ENCODE results near the gene DCAF17. TPM values are rescaled to one million over a fixed set of nuclear protein-coding genes. Genes with fewer than 3 reads are reported as not detected.
A peak's percentile ranks its signal among the peaks of the same experiment; 100 is the strongest.

The DCAF17 gene
- total and polyA plus RNA-seq, 2 donors (not counting 1 experiment from before 2014, with no cell fraction given) = 8.8 to 29.4 TPM

GRCh38 chr2:171389325-171389724 lies 44.7 kb upstream of the DCAF17 start:
- peaks cover 0 to 7% (median 0%) of the 10 kb centered on the region in 3 donors for H3K9me3 ChIP-seq (ENCODE audit: control extremely low read depth in 1 of 3, control insufficient read depth in 2 of 3, insufficient read depth in 1 of 3, low read length in 2 of 3)
- H3K4me1 Mint-ChIP-seq = peaks cover 55% of the 10 kb centered on the region
- H3K27ac Mint-ChIP-seq = peak overlapping the region; percentile 57
- no peaks in the 10 kb centered on the region for H3K36me3 ChIP-seq (replicated peaks in 1 of 2; ENCODE audit: control extremely low read depth in 1 of 2, control insufficient read depth in 1 of 2, extremely low read depth in 1 of 2, insufficient read depth in 2 of 2, low read length in 1 of 2)
- no peak for ATAC-seq (ENCODE audit: low read depth)
- no peaks in the 10 kb centered on the region for H3K9me3 Mint-ChIP-seq (ENCODE audit: insufficient read depth)
- POLR2A ChIA-PET = interaction anchor here (0.7 kb wide), 1 partner anchor 269 kb away, joined by 14 read pairs; no protein-coding TSS in a partner anchor
- no peaks in the 10 kb centered on the region for H3K27me3 ChIP-seq (replicated peaks in 1 of 4; ENCODE audit: control extremely low read depth in 1 of 4, control insufficient read depth in 3 of 4, insufficient read depth in 4 of 4, low read length in 3 of 4)
- peak overlapping the region in 1 of 2 donors; percentile 35 for H3K27ac ChIP-seq (ENCODE audit: low read length in 2 of 2)
- CTCF ChIA-PET = interaction anchor here (0.7 to 2.0 kb wide), 3 partner anchors 10 to 55 kb away, joined by 3 to 7 read pairs (median 4); no protein-coding TSS in a partner anchor
- DNase-seq = no peak
- no CpG with 5 or more reads among the region's 1 CpG for WGBS (ENCODE audit: insufficient coverage)
- peak overlapping the region; percentile 31 for H3K4me2 ChIP-seq (replicated peaks; ENCODE audit: low read depth, low read length, poor library complexity, severe bottlenecking)
- no peak for TF ChIP-seq CTCF (IDR thresholded peaks at IDR 0.05)
- no peak for TF ChIP-seq EZH2 (IDR thresholded peaks at IDR 0.05; ENCODE audit: borderline replicate concordance, insufficient read depth, low read depth, low read length, poor library complexity, severe bottlenecking)
- H3K4me3 ChIP-seq (ENCODE audit: control extremely low read depth in 1 of 5, extremely low read depth in 1 of 5, insufficient read depth in 1 of 5, low read depth in 2 of 5, low read length in 4 of 5) = no peak overlapping the region
- peaks cover 10% of the 10 kb centered on the region for H3K79me2 ChIP-seq (ENCODE audit: control insufficient read depth, insufficient read depth, low read length)
- no peak overlapping the region for H3K9ac ChIP-seq (ENCODE audit: low read length)
- H3K4me3 Mint-ChIP-seq = peak overlapping the region; percentile 61
- no peaks in the 10 kb centered on the region for H4K20me1 ChIP-seq (ENCODE audit: control insufficient read depth, insufficient read depth, low read length, poor library complexity, severe bottlenecking)
- H3K27me3 Mint-ChIP-seq = no peaks in the 10 kb centered on the region
- peaks cover 44 to 50% of the 10 kb centered on the region in 2 donors for H3K4me1 ChIP-seq (ENCODE audit: control insufficient read depth in 2 of 2, insufficient read depth in 2 of 2, low read length in 2 of 2)
- H2AFZ ChIP-seq (ENCODE audit: insufficient read depth, low read depth, low read length, poor library complexity, severe bottlenecking) = peak overlapping the region; percentile 34
- intact Hi-C loops (cut with micrococcal nuclease) = no loop called here

GRCh38 chr2:171389780-171390179 lies 44.2 kb upstream of the DCAF17 start:
- Histone ChIP-seq H3K36me3 (replicated peaks in 1 of 2; ENCODE audit: control extremely low read depth in 1 of 2, control insufficient read depth in 1 of 2, extremely low read depth in 1 of 2, insufficient read depth in 2 of 2, low read length in 1 of 2) (no peaks in the 10 kb centered on the region), H3K4me2 (replicated peaks; ENCODE audit: low read depth, low read length, poor library complexity, severe bottlenecking) (peak overlapping the region; percentile 31), H3K9ac (ENCODE audit: low read length) (no peak overlapping the region), H3K27me3 (replicated peaks in 1 of 4; ENCODE audit: control extremely low read depth in 1 of 4, control insufficient read depth in 3 of 4, insufficient read depth in 4 of 4, low read length in 3 of 4) (no peaks in the 10 kb centered on the region), H2AFZ (ENCODE audit: insufficient read depth, low read depth, low read length, poor library complexity, severe bottlenecking) (peak overlapping the region; percentile 34), H3K4me1 (ENCODE audit: control insufficient read depth in 2 of 2, insufficient read depth in 2 of 2, low read length in 2 of 2) (peaks cover 44 to 50% of the 10 kb centered on the region in 2 donors), H4K20me1 (ENCODE audit: control insufficient read depth, insufficient read depth, low read length, poor library complexity, severe bottlenecking) (no peaks in the 10 kb centered on the region), H3K79me2 (ENCODE audit: control insufficient read depth, insufficient read depth, low read length) (peaks cover 10% of the 10 kb centered on the region), H3K4me3 (ENCODE audit: control extremely low read depth in 1 of 5, extremely low read depth in 1 of 5, insufficient read depth in 1 of 5, low read depth in 2 of 5, low read length in 4 of 5) (no peak overlapping the region), H3K27ac (ENCODE audit: low read length in 2 of 2) (peak overlapping the region in 1 of 2 donors; percentile 35), H3K9me3 (ENCODE audit: control extremely low read depth in 1 of 3, control insufficient read depth in 2 of 3, insufficient read depth in 1 of 3, low read length in 2 of 3) (peaks cover 0 to 6% (median 0%) of the 10 kb centered on the region in 3 donors)
- TF ChIP-seq CTCF (IDR thresholded peaks at IDR 0.05) (no peak), EZH2 (IDR thresholded peaks at IDR 0.05; ENCODE audit: borderline replicate concordance, insufficient read depth, low read depth, low read length, poor library complexity, severe bottlenecking) (no peak)
- Mint-ChIP-seq H3K9me3 (ENCODE audit: insufficient read depth) (no peaks in the 10 kb centered on the region), H3K27ac (peak overlapping the region; percentile 57), H3K27me3 (no peaks in the 10 kb centered on the region), H3K4me1 (peaks cover 55% of the 10 kb centered on the region), H3K4me3 (peak overlapping the region; percentile 61)
- WGBS (ENCODE audit: insufficient coverage) = no CpG with 5 or more reads among the region's 1 CpG
- DNase-seq (no peak), ATAC-seq (ENCODE audit: low read depth) (no peak)
- intact Hi-C loops (cut with micrococcal nuclease) = no loop called here
- CTCF ChIA-PET = interaction anchor here (0.7 to 2.0 kb wide), 2 partner anchors 26 to 55 kb away, joined by 3 to 7 read pairs; no protein-coding TSS in a partner anchor
- POLR2A ChIA-PET = interaction anchor here (0.7 kb wide), 1 partner anchor 269 kb away, joined by 14 read pairs; no protein-coding TSS in a partner anchor
